Stimulated activated CD8-positive, alpha-beta memory T cell treated with anti-CD3 and anti-CD28 coated beads, Interleukin-12 subunit alpha, Interleukin-12 subunit beta, amount 100 ng/mL, for 1 hour (primary cell): ENCODE measurements around the gene PRICKLE4.
"Not testable (repeated sequence)": the region's sequence is repeated elsewhere in the genome, so short reads cannot be mapped to it uniquely, and the experiment has no call there.

Experiments
- DNase-seq: peaks from one replicate; pipeline ENCODE4 v3.0.0-alpha.2; 2020; ENCODE audit warnings: low read depth

The PRICKLE4 gene

GRCh38 chr6:41744236-41744787, 36.3 kb upstream of the PRICKLE4 start:
- DNase-seq: no peak

- DNase-seq: no peak
Measured at GRCh38 chr6:41746107-41746506, 34.5 kb upstream of the PRICKLE4 start.

DNA sequence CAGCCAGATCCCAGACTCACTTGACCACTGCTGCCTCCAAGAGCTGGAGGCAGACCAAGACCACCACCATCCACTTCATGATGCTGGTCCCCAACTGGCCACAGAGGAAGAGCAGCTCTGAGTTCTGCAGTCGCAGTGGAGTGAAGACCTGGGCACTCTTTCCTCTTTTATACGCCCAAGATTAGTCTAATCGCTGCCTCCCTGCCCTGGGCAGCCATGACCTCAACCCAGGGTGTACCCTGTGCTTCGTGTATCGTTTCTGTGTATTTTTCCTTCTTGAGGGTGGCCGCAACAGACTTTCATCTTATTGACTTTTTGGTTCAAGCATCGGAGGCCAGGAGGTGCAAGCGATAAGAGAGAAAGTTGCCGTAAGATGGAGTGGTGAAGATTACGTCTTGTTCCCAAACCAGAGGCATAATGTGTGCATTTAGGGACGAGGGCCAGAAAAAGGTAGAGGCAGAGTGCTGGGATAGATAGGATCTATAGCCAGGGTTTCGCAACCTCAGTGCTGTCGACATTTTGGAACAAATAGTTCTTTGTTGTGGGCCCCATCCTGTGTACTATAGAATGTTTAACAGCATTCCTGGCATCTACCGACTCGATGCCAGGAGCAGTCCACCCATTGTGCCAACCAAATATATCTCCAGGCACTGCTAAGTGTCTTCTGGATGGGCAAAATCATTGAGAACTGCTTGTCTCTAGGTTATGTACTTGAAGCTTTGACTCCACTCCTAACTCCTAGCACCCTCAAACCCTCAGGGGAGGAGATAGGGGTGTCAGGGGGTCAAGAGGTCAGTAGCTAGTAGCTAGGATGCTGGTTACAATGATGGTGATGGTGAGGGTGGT, 33.1 kb upstream of the PRICKLE4 start, which contains the start of gene PGC:
PGC (minus strand) TSS at position 142 of the 846 bp plus-strand sequence; CDS start at position 79, 63 bp downstream.
- DNase-seq: no peak

- no peak for DNase-seq
Measured at GRCh38 chr6:41748102-41748477, 32.5 kb upstream of the PRICKLE4 start.

DNA sequence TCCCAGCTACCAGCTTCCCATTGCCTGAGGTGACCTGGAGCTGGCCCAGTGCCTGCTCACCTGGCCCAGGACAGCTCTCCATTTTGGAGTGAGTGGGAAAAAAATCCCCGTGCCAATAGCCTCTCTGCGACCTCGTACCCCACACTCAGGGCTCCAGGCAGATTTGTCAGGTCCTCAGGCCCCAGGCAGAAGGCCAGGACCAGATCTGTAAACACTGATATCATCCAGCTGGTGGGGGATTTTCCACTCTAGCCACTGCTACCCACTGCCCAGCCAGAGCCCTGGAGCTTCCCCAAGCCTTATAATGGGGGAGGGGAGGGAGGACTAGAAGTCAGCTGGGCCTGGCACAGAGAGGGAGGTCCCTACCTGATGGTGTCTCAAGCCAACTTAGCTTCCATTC, 32.0 kb upstream of the PRICKLE4 start:
- DNase-seq: no peak

GRCh38 chr6:41750374-41750773, 30.2 kb upstream of the PRICKLE4 start:
- DNase-seq: no peak

DNA sequence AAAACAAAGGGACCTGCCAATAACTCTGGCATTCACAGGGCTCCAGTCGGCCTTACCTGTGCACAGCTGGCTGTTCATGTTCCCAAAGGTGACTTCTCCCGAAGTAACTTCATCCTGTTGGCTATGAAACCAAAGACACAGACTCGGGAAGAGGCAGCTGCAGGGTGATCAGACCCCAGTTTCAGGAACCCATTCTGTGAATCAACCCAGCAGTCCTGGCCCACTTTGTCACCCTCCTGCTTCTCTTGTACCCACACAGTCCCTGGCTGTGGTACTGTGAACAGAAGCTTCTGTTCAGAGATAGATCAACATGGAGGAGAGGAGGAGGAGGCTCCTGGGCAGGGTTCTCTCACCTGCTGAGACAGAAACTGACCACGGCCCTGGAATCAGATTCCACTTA, 24.7 kb upstream of the PRICKLE4 start:
- DNase-seq: no peak

DNA sequence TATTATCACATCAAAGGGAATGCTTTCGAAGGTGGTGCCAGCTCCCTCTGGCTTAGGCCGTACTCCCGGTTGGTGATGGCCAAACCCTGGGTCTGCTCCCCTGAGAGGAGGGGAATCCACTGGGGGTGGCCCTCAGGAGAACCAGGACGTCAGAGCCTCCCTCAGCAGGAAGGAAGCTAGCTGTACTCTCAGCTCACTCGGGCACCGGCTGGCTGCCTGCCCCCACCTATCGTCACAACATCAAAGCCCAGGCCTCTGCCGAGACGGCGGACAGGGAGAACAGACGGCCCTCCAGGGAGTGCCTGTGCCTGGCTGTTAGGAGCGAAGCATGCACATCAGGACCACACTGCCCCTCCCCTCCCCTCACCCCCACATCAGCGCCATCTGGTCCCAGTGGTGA, 24.2 kb upstream of the PRICKLE4 start:
- no peak for DNase-seq

DNA sequence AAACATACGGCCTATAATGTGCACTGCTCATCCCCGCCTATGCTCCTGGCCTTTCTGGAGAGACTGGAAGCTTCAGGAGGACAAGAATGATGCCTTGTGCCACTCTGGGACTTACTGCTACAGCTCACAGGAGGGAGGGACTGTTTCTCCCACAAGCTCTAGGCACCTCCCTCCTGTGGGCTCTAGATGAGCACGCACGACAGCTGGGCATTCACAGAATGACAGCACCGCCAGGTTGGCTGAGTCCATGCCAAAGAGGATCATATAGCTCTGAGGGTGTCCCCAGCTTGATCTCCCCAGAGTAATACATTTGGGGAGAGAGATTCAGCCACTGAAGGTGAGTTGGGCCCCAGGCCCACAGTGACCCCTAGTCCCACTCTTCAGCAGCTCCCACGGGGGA, 23.3 kb upstream of the PRICKLE4 start:
- DNase-seq: no peak

GRCh38 chr6:41757931-41758640, 22.5 kb upstream of the PRICKLE4 start:
- DNase-seq: no peak

GRCh38 chr6:41758641-41759035, 21.9 kb upstream of the PRICKLE4 start:
- DNase-seq: no peak

DNA sequence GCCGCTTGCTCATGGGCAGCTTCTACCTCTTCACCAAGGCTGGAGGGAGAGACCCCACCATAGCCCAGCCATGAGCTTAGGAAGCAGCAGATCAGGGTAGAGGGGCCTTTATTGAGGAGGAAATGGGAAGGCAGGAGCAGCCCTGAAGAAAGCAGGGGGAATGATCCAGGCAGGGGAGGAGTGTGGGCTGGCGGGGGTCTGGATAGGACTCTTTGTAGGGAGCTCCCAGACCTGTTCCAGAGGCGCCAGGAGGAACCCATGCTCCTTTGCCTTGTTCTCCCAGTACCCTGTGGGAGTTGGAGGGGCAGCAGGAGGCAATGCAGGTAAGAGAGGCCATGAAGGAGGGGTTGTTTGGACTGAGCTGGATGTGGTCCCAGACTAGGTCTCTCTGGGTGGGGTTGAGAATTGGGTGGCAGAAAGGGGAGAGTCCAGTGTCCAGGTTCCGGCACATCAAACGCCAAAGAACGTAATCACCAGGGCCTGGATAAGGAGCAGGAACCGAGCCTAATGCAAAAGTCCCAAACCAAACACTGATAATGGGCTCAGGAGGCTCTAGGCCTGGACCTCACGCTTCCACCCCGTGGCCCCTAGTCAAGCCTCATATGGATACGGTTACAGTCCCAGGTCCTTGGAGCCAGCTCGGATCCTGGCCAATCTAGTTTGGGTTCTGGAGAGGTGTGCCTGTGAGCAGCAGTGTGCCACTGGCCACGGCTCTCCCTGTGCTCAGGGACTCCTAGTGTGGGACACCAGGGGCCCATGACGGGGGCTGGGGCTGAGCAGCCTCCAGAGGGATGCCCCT, 21.3 kb upstream of the PRICKLE4 start:
- no peak for DNase-seq

GRCh38 chr6:41759905-41760579, 20.5 kb upstream of the PRICKLE4 start:
- DNase-seq: no peak

DNA sequence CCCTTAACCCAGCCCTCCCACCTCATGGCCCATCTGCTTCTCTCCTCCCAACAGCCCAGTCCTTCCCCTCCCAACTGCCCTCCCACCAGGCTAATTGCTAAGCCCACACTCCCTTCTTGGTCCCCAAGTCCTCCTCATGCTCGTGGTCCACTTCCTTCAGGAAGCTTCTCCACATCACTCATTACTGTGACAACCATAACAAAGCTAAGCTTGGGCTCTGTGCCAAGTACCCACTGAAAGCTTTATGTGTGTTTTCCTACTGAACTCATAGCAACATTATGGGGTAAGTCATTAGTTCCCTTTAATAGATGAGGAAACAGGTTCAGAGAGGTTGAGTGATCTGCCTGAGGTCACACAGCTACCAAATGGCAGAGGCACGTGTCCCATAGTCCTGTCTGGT, 17.1 kb upstream of the PRICKLE4 start:
- no peak for DNase-seq

- not testable (repeated sequence) for DNase-seq
Measured at GRCh38 chr6:41766043-41766664, 14.4 kb upstream of the PRICKLE4 start.

DNA sequence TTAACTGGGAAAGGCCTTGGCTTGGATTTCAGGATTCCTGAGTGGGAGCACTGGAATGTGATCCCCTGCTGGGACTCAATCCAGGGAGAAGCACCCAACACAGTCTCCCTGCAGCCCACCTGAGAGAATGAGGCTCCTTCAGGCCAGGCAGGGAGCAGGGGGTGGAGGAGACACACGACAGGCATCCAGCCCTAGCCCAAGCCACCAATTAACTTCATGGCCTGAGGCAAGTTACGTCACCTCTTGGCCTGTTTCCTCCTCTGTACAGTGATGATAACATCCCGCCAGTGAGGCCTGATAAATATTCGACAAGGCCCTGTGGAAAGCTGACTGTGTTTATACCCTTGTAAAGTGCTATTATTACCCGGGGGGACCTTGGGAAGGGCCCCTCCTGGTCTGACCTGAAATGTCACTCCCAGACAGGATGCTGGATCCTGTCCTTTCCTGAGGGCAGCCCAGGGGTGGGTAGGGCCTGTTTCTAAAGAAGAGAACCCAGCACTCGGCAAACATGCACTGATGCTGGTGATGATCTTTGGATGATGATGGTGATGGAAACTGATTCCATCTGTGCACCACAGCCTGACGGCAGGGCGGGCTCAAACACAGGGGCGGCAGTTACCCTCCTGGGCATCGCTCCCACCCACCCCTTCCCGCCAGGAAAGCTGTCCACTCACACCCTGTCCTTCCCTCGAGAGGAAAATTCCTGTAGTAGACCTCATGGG, 13.3 kb upstream of the PRICKLE4 start:
- no peak for DNase-seq

- no peak for DNase-seq
Measured at GRCh38 chr6:41768545-41769308, 11.9 kb upstream of the PRICKLE4 start.

GRCh38 chr6:41769376-41769775, 11.2 kb upstream of the PRICKLE4 start:
- no peak for DNase-seq

DNA sequence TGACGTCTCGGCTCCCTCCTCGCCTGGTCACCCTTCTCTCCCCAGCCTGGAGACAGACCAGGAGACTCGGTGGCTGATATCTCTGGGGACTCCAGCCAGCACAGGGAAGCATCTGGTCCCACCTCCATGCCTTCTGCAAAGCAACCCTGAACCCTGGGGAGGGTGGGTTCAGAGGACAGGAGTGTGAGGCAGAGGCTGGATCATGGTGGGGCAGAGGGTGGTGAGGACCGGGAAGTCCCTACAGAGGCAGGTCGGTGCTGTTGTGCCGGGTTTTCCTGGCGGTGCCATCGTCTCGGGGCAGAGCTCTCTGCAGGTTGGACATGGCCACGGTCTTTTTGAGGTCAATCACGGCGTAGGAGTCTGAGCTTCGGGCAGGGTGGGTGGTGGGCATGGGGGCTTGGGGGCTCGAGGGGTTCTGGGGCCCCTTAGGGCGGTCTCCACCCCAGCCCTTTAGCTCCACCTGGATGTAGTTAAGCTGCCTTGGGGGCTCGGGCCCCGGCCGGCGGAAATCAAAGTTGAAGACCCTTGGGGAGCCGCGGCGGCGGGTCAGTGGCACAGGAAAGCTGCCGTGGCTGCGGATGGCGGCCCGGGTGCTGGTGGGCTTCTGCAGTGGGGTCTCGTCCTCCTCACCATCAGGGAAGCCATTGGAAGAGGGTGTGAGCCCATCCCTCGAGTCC, 10.1 kb upstream of the PRICKLE4 start:
- DNase-seq: no peak
